ENCODE data around the gene VPS26C. TPM values are rescaled to one million over a fixed set of nuclear protein-coding genes. Genes with fewer than 3 reads are reported as not detected.

VPS26C gene
- total and polyA plus RNA-seq, 10 donors = 17.0 to 76.9 (median 50.6) TPM

GRCh38 chr21:37240978-37241377 is 26.2 kb downstream of the VPS26C start:
- H3K4me1 ChIP-seq = peaks cover 0 to 52% (median 25%) of the 10 kb centered on the region in 6 donors
- TF ChIP-seq, protein P1, sequence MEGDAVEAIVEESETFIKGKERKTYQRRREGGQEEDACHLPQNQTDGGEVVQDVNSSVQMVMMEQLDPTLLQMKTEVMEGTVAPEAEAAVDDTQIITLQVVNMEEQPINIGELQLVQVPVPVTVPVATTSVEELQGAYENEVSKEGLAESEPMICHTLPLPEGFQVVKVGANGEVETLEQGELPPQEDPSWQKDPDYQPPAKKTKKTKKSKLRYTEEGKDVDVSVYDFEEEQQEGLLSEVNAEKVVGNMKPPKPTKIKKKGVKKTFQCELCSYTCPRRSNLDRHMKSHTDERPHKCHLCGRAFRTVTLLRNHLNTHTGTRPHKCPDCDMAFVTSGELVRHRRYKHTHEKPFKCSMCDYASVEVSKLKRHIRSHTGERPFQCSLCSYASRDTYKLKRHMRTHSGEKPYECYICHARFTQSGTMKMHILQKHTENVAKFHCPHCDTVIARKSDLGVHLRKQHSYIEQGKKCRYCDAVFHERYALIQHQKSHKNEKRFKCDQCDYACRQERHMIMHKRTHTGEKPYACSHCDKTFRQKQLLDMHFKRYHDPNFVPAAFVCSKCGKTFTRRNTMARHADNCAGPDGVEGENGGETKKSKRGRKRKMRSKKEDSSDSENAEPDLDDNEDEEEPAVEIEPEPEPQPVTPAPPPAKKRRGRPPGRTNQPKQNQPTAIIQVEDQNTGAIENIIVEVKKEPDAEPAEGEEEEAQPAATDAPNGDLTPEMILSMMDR (IDR thresholded peaks at IDR 0.05 in 8 of 11, conservative IDR thresholded peaks at IDR 0.05 in 3 of 11) = no peak
- TF ChIP-seq POLR2A (IDR thresholded peaks at IDR 0.05) (no peak), POLR2AphosphoS5 (IDR thresholded peaks at IDR 0.05) (no peak)
- 81 to 96% (median 92%) methylated on average over 8 of the region's 8 CpGs for WGBS, 5 donors

GRCh38 chr21:37237764-37238163 is 29.4 kb downstream of the VPS26C start:
- intact Hi-C loops (cut with DNase I; ENCODE audit: low total_unique reads) = no loop called here
- no peaks in the 10 kb centered on the region for H3K27me3 ChIP-seq (replicated peaks in 1 of 7)
- no peaks in the 10 kb centered on the region for H3K9me3 ChIP-seq
- H3K36me3 ChIP-seq = peaks cover 0 to 89% (median 45%) of the 10 kb centered on the region in 6 donors
- 31 to 51% (median 43%) methylated on average over 4 of the region's 4 CpGs for WGBS, 5 donors
- no peak for DNase-seq
- H3K27ac ChIP-seq = peak overlapping the region in 2 of 8 donors; percentile 8 to 27
- peaks cover 0 to 20% (median 10%) of the 10 kb centered on the region in 6 donors for H3K4me1 ChIP-seq
- TF ChIP-seq POLR2A (IDR thresholded peaks at IDR 0.05) (no peak), POLR2AphosphoS5 (IDR thresholded peaks at IDR 0.05) (no peak)
- TF ChIP-seq, protein P1 (IDR thresholded peaks at IDR 0.05 in 8 of 11, conservative IDR thresholded peaks at IDR 0.05 in 3 of 11) = no peak
- no peak overlapping the region for H3K4me3 ChIP-seq

More at GRCh38 chr21:37240978-37241377, 26.2 kb downstream of the VPS26C start:
- H3K9me3 ChIP-seq = no peaks in the 10 kb centered on the region
- intact Hi-C loops (cut with DNase I; ENCODE audit: low total_unique reads) = no loop called here
- no peaks in the 10 kb centered on the region for H3K27me3 ChIP-seq (replicated peaks in 1 of 7)
- no peak for DNase-seq
- H3K36me3 ChIP-seq = peaks cover 0 to 57% (median 35%) of the 10 kb centered on the region in 6 donors
- no peak overlapping the region for H3K4me3 ChIP-seq
- H3K27ac ChIP-seq = no peak overlapping the region

DNA sequence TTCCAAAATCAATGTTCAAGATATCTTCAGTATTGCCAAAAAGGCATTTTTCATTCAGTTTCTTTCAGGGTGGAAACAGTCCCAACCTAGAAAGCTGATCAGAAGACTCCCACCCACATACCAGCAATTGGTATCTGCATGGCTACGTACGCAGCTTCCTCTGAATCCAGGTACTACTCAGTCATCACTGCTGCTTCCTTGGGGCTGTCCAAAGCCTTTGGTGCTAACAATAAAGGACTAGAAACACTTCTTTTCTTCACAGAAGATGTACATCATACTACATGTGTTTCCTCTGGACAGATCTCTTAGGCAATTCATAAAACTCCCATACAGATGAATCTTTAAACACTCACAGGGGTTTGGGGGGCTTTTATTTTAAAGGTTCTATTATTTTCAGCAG is 29.8 kb downstream of the VPS26C start:
- 88 to 96% (median 95%) methylated on average over 2 of the region's 2 CpGs for WGBS, 5 donors
- peak overlapping the region in 1 of 8 donors; percentile 27 for H3K27ac ChIP-seq
- intact Hi-C loops (cut with DNase I; ENCODE audit: low total_unique reads) = no loop called here
- H3K27me3 ChIP-seq (replicated peaks in 1 of 7) = no peaks in the 10 kb centered on the region
- no peak overlapping the region for H3K4me3 ChIP-seq
- H3K36me3 ChIP-seq = peaks cover 0 to 93% (median 49%) of the 10 kb centered on the region in 6 donors
- DNase-seq = no peak
- H3K9me3 ChIP-seq = no peaks in the 10 kb centered on the region
- H3K4me1 ChIP-seq = peaks cover 0 to 20% (median 10%) of the 10 kb centered on the region in 6 donors
- TF ChIP-seq POLR2A (IDR thresholded peaks at IDR 0.05) = no peak
- TF ChIP-seq, protein P1 (IDR thresholded peaks at IDR 0.05 in 8 of 11, conservative IDR thresholded peaks at IDR 0.05 in 3 of 11) = no peak
- TF ChIP-seq POLR2AphosphoS5 (IDR thresholded peaks at IDR 0.05) = no peak

- no peaks in the 10 kb centered on the region for H3K27me3 ChIP-seq (replicated peaks in 1 of 7)
- no peak for DNase-seq
- intact Hi-C loops (cut with DNase I; ENCODE audit: low total_unique reads) = no loop called here
- 94 to 96% (median 96%) methylated on average over 9 of the region's 9 CpGs for WGBS, 5 donors
- H3K36me3 ChIP-seq = peaks cover 2 to 100% (median 64%) of the 10 kb centered on the region in 6 donors
- peaks cover 0 to 23% (median 8%) of the 10 kb centered on the region in 6 donors for H3K4me1 ChIP-seq
- no peak overlapping the region for H3K4me3 ChIP-seq
- peak in 1 of 3 donors; percentile 7 for TF ChIP-seq POLR2AphosphoS5 (IDR thresholded peaks at IDR 0.05)
- no peak for TF ChIP-seq POLR2A (IDR thresholded peaks at IDR 0.05)
- H3K9me3 ChIP-seq = no peaks in the 10 kb centered on the region
- H3K27ac ChIP-seq = no peak overlapping the region
These were observed 33.5 kb downstream of the VPS26C start for GRCh38 chr21:37233551-37234146.
